NCI-H345 treated with DMSO at 0.1 percent for 48 hours (cell line): ENCODE data around the gene PHB1.
"Not testable (repeated sequence)": the region's sequence is repeated elsewhere in the genome, so short reads cannot be mapped to it uniquely, and the experiment has no call there.

ENCODE experiments used
- DNase-seq: peaks from one replicate; lab custom pipeline; 2025; ENCODE audit not compliant: unreplicated experiment; lab: John Stamatoyannopoulos, UW

Gene PHB1

DNA sequence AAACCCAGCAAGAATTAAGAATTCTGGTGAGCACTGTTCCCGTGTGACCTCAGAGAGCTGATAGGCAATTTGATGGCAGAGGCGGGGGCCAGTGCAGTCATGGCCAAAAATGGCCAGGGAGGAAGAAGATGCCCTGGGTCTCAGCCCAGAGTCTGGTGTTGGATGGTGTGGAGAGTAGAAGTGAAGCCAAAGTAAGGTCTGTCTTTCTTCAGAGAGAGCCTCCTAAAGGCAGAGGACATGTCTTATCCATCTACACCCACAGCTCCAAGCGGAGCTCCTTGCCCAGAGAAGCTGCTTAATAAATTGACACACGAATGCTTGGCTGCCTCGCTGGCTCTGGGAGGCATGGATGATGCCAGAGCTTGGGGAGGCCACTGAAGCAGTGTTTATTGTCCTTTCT is 32.9 kb downstream of the PHB1 start:
- no peak for DNase-seq

DNA sequence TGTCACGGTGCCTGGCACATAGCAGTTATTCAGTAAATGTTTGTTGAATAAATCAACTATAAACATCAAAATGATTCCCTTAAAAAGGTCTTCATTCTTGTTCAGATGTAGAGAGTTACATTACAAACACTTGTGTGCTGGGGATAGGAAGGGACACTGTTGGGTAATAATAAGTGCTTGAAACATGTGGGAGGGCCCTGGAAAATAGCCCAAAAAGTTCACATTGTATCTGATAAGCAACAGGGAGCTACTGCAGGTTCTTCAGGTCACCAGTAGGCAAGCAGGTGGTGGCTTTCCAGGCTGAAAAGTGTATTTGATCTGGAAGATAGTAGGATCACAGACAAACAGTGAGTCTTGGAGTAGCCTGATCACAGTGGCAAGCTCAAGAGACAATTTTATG is 33.6 kb downstream of the PHB1 start:
- no peak for DNase-seq

DNA sequence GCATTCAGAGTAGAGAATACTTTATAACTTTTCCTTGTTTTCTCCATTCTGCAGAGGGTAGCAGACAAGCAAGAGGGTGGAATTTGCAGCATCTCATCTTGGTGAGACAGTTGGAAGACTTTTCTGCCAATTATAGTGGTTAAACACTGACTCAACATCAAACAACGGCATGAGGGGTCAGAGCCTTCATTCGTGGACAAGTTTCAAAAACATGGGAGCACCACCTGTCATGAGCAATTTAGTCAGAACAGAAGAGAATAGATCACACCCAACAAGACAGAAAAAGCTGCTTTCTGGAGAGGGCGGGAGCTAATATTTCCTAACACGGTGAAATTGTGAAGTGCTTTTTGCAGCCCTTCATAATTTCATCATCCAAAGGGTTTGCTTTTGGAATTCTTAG is 34.8 kb downstream of the PHB1 start:
- DNase-seq = no peak

DNA sequence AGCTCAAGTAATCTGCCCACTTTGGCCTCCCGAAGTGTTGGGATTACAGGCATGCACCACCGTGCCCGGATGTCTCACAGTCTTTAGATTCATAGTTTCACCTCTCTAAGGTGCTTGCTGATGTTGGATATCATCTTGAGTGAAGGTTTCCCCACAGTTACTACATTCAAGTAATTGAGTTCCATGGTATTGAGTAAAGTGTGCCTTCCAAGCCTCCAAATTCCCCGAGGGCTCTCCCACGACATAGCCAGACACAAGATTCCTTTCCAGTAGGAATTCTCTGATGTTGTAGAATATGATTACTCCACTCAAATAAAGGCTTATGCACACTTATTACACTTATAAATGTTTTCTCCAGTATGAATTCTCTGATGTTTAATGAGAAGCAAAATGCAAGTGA is 36.4 kb downstream of the PHB1 start:
- no peak for DNase-seq

DNA sequence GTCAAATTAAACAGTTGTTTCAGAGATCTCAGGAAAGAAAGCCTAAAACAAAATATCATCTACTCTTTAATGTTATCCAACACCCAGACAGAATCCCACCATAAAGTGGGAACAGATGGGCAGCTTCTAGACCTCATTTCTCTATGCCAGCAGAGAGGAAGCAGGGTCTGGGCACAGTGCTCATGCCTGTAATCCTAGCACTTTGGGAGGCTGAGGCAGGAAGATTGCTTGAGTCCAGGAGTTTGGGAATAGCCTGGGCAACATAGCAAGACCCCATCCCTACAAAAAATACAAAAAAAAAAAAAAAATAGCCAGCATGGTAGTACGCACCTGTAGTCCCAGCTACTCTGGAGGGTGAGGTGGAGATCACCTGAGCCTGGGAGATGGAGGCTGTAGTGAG is 39.1 kb downstream of the PHB1 start:
- DNase-seq = no peak

DNA sequence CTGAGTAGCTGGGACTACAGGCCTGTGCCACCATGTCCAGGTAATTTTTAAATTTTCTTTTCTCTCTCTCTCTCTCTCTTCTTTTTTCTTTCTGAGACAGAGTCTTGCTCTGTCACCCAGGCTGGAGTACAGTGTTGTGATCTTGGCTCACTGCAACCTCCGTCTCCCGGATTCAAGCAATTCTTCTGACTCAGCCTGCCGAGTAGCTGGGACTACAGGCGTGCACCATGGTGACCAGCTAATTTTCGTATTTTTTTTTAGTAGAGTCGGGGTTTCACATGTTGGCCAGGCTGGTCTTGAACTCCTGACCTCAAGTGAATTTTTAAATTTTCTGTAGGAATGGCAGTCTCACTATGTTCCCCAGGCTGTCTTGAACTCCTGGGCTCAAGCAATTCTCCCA is 41.6 kb downstream of the PHB1 start:
- no peak for DNase-seq

DNA sequence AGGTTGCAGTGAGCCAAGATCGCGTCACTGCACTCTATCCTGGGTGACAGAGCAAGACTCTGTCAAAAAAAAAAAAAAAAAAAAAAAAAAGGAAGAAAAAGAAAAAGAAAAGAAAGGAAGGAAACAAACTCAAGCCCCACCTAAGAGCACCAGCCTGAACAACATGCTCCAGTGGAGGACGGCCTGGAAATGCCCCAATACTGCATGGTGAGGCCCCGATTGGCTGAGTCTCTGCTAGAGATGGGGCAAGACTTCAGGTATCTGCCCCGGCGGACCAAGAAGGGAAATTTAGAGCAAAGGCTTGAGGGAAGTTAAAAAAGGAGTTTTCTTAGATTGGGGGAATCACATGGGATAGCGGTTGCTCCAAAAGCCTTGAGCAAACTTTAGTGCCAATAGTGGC is 42.3 kb downstream of the PHB1 start:
- no peak for DNase-seq

DNA sequence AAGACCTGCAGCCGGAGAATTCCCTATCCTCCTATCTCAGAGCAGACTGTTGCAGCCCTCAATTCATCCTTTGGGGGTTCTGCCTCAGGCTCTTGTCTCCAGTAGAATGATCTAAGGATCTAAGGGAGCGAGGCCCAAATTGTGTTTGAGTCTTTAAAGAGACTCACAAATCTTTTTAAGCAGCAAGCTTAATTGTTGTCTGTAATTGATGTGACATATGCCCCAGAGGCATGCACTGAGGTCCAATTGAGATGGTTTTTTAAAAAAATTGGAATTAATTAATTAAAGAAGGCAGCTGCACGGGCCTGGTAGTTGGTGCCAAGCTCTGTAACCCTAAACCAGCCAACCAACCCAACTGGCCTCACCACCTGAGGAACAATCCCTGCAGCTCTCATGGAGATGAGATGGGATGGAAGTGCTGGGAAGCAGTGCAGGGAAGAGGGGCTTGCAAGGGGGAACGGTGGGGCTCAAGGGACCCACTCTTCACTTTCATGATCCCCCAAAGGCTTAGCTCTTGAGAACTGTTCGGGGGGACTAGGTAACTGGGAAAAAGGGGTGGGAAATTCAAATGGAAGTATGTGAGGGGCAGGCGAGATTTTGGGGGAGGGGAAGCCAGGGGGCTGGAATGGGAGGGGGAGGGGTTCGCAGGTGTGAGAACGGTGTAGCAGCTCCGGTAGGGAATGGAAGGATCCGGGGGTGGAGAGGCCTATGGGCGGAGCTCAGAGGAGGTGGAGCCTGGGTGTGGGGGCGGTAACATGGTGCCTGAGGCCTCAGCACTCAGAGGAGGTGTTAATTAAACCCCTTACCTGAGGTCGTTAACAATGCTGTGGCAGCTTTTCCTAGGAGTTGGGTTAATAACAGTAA is 43.5 kb downstream of the PHB1 start:
- DNase-seq = no peak

DNA sequence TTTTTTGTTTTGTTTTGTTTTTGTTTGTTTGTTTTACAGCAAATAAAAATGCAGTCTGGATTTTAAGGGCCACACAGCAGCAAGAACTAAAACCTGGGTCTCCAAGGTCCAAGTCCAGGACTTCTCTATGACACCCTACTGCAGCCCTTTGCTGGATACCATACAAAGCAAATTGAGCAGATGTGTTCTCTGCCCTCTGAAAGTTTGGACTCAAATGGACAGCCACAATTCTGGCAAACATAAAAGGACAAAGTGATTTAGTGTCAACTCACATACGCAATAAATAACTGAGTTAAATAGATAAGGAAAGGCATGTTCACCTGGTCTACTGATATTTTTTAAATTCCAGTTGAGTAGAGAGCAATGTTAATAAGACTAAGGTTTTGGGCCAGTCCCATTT is 44.9 kb downstream of the PHB1 start:
- DNase-seq = no peak

DNA sequence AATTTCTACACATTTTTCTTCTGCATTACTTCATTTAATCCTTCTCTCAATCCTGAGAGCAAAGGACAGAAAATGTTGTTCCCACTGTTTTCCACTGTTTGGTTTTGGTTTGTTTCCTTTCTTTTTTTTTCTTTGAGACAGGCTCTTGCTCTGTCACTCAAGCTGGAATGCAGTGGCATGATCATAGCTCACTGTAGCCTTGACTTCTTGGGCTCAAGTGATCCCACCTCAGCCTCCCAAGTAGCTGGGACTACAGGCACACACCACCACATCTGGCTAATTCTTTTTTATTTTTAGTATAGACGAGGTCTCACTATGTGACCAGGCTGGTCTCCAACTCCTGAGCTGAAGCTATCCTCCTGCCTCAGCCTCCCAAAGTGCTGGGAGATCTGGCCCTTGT is 45.6 kb downstream of the PHB1 start:
- no peak for DNase-seq

DNA sequence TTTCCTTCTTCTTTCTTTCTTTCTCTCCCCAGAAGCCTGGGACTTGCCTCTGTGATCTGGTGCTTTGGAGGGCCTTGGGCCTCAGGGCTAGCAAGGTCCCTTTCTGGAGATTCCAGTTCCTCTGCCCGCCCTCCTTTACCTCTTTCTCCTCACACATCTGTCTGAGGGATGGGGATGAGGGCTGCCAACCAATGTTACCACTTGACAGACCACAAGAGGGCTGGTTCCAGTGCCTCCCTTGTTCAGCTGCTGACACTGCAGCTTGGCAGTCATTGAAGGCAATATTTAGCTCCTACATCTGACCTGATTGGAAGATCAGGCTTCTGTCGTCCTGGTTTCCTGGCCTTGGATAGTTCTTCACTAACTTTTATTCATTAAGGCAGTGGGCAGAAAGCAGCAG is 49.0 kb downstream of the PHB1 start:
- no peak for DNase-seq

DNA sequence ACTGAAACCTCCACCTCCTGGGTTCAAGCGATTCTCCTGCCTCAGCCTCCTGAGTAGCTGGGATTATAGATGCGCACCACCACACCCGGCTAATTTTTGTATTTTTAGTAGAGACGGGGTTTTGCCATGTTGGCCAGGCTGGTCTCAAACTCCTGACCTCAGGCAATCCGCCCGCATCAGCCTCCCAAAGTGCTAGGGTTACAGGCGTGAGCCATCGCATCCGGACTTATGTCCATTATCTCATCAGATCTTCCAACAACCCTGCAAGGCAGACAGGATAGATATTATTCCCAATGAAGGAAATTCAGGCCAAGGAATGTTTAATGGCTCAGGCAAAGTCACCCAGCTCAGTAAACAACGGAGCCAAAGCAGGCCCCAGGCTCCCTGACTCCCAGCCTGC is 49.6 kb downstream of the PHB1 start:
- not testable (repeated sequence) for DNase-seq

DNA sequence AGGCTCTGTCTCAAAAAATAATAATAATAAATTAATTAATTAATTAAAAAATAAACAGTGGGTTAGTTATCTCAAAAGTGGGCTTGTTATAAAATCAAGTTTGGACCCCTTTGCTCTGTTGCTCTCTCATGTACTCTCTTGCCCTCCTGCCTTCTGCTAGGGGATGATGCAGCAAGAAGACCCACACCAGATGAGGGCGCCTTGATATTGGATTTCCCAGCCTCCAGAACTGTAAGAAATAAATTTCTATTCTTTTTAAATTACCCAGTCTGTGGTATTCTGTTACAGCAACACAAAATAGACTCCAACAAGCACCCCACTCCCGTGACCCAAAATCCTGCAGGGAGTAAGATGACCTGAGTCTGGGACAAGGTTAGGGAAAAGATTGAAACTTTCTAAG is 50.6 kb downstream of the PHB1 start:
- no peak for DNase-seq

DNA sequence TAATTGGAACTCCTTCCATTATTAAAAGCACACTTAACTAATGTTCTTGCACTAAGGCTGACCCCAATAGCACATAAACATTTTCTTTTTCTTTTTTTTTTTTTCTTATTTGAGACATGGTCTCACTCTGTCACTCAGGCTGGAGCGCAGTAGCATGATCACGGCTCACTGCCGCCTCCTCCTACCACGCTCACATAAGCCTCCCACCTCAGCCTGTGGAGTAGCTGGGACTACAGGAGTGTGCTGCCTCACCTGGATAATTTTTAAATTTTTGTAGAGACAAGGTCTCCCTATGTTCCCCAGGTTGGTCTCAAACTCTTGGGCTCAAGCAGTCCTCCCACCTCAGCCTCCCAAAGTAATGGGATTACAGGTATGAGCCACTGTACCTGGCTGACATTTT is 51.4 kb downstream of the PHB1 start:
- no peak for DNase-seq

DNA sequence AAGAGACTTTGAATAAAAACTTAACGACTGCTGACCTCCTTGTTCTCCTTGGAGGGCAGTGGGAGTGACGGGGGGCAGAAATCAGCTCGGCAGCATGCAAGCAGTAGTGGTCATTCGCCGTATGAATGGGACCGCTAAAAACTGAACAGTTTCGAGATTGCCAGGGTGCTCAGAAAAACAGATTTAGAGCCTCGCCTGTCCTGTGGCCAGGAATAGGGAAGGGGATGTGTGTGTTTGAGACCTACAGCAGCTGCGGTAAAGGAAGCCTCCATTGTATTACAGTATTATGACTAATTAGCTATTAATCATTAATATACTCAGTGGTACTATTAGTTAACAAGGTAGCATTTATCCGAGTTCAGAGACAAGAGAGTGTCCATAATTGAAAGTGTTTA is 52.0 kb downstream of the PHB1 start:
- no peak for DNase-seq

DNA sequence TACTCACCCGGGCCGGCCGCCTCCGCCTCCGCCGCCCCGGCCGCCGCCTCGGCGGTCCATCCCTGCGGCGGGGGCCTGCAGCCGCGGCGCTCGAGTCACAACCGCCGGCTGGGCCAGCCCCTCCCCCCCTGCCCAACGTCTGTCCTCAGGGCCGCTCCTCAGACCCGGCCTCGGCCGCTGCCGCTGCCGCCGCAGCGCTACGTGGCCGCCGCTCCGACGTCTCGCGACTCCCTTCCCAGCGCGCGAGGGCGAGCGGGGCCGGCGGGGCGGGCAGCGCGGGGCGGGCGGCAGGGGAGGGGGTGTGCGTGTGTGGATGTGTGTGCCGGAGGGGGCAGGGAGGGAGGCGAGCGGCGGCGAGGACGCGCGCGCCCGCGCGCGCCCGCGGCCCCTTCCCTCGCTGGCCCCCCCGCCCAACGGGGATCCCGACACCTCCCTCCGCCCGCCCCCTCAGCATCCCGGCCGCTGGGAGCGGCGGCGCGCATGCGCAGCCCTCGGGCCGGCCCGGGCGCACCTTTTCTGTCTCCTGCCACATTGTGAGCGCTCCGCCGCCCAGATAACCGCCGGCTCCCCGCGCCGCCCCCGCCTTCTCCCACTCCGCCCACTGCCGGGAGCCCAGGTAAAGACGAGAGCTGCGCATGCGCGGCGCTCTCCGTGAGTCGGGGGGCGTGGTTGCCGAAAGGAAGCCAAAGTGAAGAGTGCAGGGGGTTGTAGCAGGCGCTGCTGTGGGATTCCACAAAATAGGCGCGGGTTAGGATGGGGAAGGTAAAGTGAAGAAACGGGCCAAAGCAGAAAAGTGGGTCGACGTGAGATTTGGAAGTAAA is 52.6 kb downstream of the PHB1 start, which contains the start of gene ZNF652:
Gene ZNF652, minus strand, starts transcription at position 349 of the 821 bp plus-strand sequence. CDS start 44,525 bp downstream, outside the sequence.
- DNase-seq = peak; percentile 90

DNA sequence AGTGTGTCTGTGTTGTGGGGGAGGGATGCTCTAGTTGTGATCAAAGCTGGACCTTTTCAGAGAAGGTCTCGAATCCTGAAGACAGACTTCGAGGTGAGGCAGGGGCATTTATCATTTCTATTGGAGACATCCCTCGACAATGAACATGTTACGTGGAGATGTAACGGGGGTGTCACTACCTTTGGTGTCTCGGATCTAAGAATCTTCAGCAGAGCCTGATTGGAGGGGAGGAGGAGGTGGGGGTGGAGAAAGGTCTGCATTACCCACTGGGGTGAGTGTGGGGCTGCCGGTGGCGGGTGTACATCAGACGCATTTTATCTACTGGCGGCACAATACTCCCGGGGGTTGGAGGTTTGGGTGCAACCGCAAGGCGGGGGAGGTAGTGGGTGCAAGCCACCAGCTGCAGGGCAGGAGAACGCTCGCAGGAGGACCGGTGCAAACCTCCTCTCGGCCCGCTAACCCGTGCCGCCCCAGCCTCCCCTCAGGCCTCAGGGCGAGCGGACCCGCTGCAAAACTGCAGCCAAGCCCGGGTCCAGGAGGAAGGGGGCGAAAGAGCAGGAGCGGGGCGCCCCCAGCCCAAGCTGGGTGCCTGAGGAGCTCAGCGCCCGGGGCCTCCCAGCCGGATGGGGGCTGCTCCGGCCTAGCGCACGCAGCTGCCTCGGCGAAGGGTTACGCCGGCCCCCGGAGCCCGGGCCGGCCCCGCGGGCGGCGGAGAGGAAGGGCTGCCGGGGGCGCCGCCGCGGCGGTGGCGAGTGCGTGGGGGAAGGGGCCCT is 53.4 kb downstream of the PHB1 start:
- peak; percentile 14 for DNase-seq

DNA sequence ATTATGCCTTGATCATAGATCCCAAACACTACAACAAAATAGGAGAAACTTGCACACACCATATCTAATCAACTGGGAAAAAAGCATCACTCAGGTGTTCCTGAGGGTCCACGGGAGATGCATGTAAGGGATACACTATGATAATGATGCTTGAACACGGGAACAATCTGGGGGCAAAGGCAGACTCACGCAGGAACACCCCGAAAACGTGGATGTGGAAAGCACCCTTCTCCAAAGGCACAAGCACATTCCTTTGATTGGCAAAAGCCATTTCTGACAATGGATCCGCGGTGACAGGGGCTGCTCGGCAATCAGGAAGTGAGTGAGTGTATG is 53.9 kb downstream of the PHB1 start:
- no peak for DNase-seq

DNA sequence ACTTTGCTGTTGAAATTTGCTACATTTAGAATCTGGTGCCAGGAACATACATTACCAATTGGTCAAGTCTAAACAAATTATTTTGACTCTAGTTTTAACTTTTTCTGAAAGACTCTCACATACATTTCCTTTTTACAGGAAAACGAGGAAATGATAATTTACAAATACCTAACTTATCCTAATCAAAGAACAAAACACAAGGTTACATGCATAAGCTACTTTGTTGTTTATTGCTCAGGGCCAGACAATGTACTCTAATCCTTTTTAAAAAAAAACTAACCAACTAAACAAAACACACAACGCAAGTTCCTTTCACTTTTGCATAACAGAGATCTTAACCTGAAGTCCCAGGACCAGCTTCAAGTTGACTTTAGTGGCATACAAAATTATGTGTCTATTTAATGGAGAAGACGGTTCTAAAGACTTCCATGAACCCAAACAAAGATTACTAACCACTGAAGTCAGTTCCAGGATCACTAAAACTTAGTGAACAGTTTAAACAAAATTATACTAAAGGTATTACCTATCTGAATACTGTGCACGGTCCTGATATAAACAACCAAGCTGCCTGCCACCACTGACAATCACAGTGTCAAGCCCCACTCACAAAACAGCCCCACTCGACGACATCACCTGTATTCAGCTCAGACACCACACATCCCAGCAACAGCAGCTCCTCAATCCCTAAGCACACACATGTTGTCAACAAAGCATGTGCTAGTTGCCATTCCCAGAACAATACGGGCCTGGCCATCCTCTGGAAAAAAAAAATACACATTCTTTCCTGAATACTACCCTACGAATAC is 54.5 kb downstream of the PHB1 start:
- no peak for DNase-seq

DNA sequence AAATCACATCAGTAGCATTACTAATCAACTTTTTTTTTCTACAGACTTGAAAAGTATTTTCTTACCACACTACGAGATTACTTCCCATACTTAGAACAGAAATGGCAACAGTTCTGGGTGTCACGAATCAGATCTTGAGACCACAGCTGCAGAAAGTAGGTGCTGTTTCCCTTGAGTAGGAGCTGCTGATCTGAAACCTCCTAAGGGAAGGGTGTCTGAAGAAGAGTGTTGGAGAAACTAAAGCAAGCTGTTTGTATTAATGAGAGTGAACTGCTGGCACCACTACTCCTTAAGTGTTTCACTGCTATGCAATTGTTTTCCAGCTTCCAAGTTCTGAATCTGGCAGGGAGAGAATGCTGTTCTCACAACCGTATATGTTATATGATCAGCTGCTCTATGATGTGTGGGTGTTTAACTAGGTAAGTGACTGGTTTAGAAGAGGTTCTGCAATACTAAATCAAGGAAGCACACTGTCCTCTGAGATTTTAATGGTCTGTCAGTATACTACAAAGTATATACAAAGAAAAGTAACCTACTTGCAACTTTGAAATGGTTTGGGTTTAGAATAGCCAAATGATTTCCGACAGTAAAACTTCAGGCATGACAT is 55.9 kb downstream of the PHB1 start:
- no peak for DNase-seq
